CD4-positive, alpha-beta T cell treated with Interleukin-1 beta for 1 hour (primary cell): ENCODE data around the gene PLA2G15.

Source experiments
- DNase-seq, 2 donors: peaks; one replicate each; pipeline ENCODE4 v3.0.0-alpha.2; 2020 to 2022

Gene PLA2G15

GRCh38 chr16:68244903-68245853 is at the start of gene PLA2G15:
Gene PLA2G15 (plus strand): TSS chr16:68245373. CDS start chr16:68245427, 54 bp downstream.
- peak; percentile 93 to 98 for DNase-seq

GRCh38 chr16:68197250-68197649 is 47.9 kb upstream of the PLA2G15 start:
- DNase-seq, result no peak

GRCh38 chr16:68200088-68200783 is 44.9 kb upstream of the PLA2G15 start:
- DNase-seq, result no peak

GRCh38 chr16:68202091-68202519 is 43.1 kb upstream of the PLA2G15 start:
- DNase-seq, result no peak

- no peak for DNase-seq
Measured at GRCh38 chr16:68206245-68206644, 38.9 kb upstream of the PLA2G15 start.

GRCh38 chr16:68214726-68215125 is 30.4 kb upstream of the PLA2G15 start:
- no peak for DNase-seq

- DNase-seq, result no peak
Measured at GRCh38 chr16:68215302-68215701, 29.9 kb upstream of the PLA2G15 start.

GRCh38 chr16:68216240-68216639 is 28.9 kb upstream of the PLA2G15 start:
- no peak for DNase-seq

GRCh38 chr16:68217506-68217905 is 27.7 kb upstream of the PLA2G15 start:
- DNase-seq, result no peak

GRCh38 chr16:68219725-68220351 is 25.3 kb upstream of the PLA2G15 start:
- DNase-seq, result no peak

GRCh38 chr16:68223072-68223471 is 22.1 kb upstream of the PLA2G15 start:
- DNase-seq, result no peak

- no peak for DNase-seq
Measured at GRCh38 chr16:68226116-68226515, 19.1 kb upstream of the PLA2G15 start.

GRCh38 chr16:68227183-68227793 is 17.9 kb upstream of the PLA2G15 start:
- DNase-seq, result no peak

- no peak for DNase-seq
Measured at GRCh38 chr16:68227850-68228553, 17.2 kb upstream of the PLA2G15 start.

GRCh38 chr16:68228652-68229051 is 16.5 kb upstream of the PLA2G15 start:
- no peak for DNase-seq

- peak; percentile 30 to 62 for DNase-seq
Measured at GRCh38 chr16:68229431-68230175, 15.6 kb upstream of the PLA2G15 start.

- no peak for DNase-seq
Measured at GRCh38 chr16:68230176-68230571, 15.0 kb upstream of the PLA2G15 start.

GRCh38 chr16:68230956-68231355 is 14.2 kb upstream of the PLA2G15 start:
- DNase-seq, result no peak

- no peak for DNase-seq
Measured at GRCh38 chr16:68231384-68232136, 13.6 kb upstream of the PLA2G15 start.

GRCh38 chr16:68232335-68232734 is 12.8 kb upstream of the PLA2G15 start:
- no peak for DNase-seq
